Caco-2 (cell line): ENCODE results near the gene MYO7A. TPM values are rescaled to one million over a fixed set of nuclear protein-coding genes. Genes with fewer than 3 reads are reported as not detected.

Experiments
- BruUV-seq: library from RNA; stranded (reverse); fragments of 400-500 nt; replicated peaks from 2 replicates; lab custom pipeline; 2021; lab: Mats Ljungman, UMichigan
- CTCF ChIA-PET: fragments of 300-600 bp; sonication (Branson Sonifier 250); formaldehyde crosslinking; loops from one replicate; lab custom pipeline; 2022; ENCODE audit warnings: antibody characterized with exemption; lab: Charles Lee
- POLR2A ChIA-PET: fragments of 300-600 bp; sonication (Branson Sonifier 250); formaldehyde crosslinking; loops from one replicate; lab custom pipeline; 2022; ENCODE audit warnings: antibody characterized with exemption; lab: Charles Lee
- DNase-seq, 2 experiments: peaks; one replicate each; pipeline versions ENCODE4 v3.0.0 to v3.0.0-alpha.2; 2020 to 2022
- H3K27me3 ChIP-seq: replicated peaks from 2 replicates; pipeline ENCODE4 v1.6.0; 2011; ENCODE audit warnings: low read length; ENCODE audit not compliant: control insufficient read depth, insufficient read depth
- H3K36me3 ChIP-seq: 2 replicates; pipeline ENCODE4 v1.5.1; 2011; ENCODE audit warnings: low read length; ENCODE audit not compliant: control insufficient read depth, insufficient read depth
- H3K4me1 ChIP-seq: fragments of 250-450 bp; sonication (Bioruptor Pico); 2 replicates; pipeline ENCODE4 v1.5.1; 2020; ENCODE audit warnings: mild to moderate bottlenecking
- H3K4me3 ChIP-seq: 2 replicates; pipeline ENCODE4 v1.5.1; 2011; ENCODE audit warnings: low read depth, mild to moderate bottlenecking, control low read depth, low read length
- H3K9me3 ChIP-seq: fragments of 250-450 bp; sonication (Bioruptor Pico); 2 replicates; pipeline ENCODE4 v1.5.1; 2020; ENCODE audit warnings: mild to moderate bottlenecking, moderate library complexity
- H3K27ac Mint-ChIP-seq: one replicate; pipeline ENCODE4 v1.8.0; 2022; ENCODE audit warnings: mixed read lengths; ENCODE audit not compliant: unreplicated experiment
- H3K27me3 Mint-ChIP-seq: one replicate; pipeline ENCODE4 v1.8.0; 2022; ENCODE audit warnings: mixed read lengths; ENCODE audit not compliant: insufficient read depth, unreplicated experiment
- H3K36me3 Mint-ChIP-seq: one replicate; pipeline ENCODE4 v1.8.0; 2022; ENCODE audit warnings: mild to moderate bottlenecking, mixed read lengths; ENCODE audit not compliant: insufficient read depth, unreplicated experiment
- H3K4me1 Mint-ChIP-seq: one replicate; pipeline ENCODE4 v1.8.0; 2022; ENCODE audit warnings: low read depth, mixed read lengths; ENCODE audit not compliant: unreplicated experiment
- H3K4me3 Mint-ChIP-seq: one replicate; pipeline ENCODE4 v1.8.0; 2022; ENCODE audit warnings: mild to moderate bottlenecking, moderate library complexity, mixed read lengths; ENCODE audit not compliant: unreplicated experiment
- H3K9me3 Mint-ChIP-seq: one replicate; pipeline ENCODE4 v1.8.0; 2022; ENCODE audit warnings: mixed read lengths; ENCODE audit not compliant: unreplicated experiment
- intact Hi-C: fragments of 100-400 bp; cut with micrococcal nuclease; formaldehyde crosslinking; loops from one replicate; pipeline ENCODE4 v1.10.0; 2022; ENCODE audit not compliant: unreplicated experiment
- total RNA-seq: library from RNA; stranded (reverse); gene quantifications from 2 replicates; pipeline ENCODE4 v1.2.3, GENCODE V29; 2022
- TF ChIP-seq, protein P1 (sequence below), 2 experiments: fragments of 200-600 bp in 1 of 2; IDR thresholded peaks; 1 replicate in 1 of 2; 2 replicates in 1 of 2; pipeline versions ENCODE4 v1.5.1 to v1.8.0; 2011 to 2022; ENCODE audit warnings: antibody characterized with exemption in 1 of 2, control low read depth in 1 of 2, inconsistent platforms in 1 of 2, low read depth in 1 of 2, low read length in 1 of 2, mild to moderate bottlenecking in 1 of 2, moderate library complexity in 1 of 2; ENCODE audit not compliant: insufficient read depth in 1 of 2, severe bottlenecking in 1 of 2, unreplicated experiment in 1 of 2

The MYO7A gene
- total RNA-seq, 1 experiment from 2014 or later, result 8.9 TPM

DNA sequence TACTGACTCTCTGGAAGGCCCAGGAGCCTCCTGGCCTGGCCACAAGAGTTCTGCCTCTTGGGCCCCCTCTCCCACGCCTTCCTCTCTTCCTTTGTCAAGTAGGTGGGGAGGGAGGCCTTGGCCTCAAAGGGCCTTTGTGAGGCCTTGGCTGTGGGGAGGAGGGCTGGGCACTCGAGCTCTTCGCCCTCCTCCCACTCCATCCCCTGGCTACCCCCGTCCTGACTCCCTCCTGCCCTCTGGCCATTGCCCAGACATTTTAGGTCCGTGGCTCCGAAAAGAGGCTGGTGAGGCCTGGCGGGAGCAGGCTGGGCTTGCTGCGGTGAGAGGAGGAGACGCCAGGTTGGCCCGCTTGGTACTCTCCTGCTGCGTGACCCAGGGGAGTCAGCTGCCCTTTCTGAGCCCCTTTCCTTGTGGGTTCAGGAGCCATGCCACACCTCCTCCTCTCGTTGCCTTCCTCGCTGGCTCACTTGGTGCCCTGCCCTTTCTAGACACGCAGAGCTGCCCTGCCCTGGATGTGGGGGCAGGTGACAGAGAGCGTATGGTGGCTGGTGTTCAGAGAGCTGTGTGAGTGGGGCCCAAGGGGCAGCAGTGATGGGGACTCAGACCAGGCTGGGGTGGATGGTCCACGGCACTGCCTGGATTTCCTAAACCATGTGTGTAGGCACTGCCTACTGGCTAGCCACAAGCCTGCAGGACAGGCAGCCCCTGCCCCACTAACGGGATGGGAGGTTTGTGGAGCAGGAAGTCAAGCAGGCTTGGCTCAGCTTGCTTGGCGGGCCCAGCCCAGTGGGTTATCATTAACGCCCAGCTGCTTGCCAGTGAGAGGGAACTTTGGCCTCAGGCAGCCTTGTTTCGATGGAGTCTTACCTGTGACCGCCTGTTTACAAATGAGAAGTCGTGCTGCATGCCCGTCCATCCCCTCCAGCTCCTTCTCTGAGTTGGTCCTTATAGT lies 41.2 kb upstream of the MYO7A start:
- Mint-ChIP-seq H3K27me3 (no peaks in the 10 kb centered on the region), H3K9me3 (no peaks in the 10 kb centered on the region), H3K4me3 (no peak overlapping the region), H3K36me3 (no peaks in the 10 kb centered on the region), H3K27ac (no peak overlapping the region), H3K4me1 (peaks cover 21% of the 10 kb centered on the region)
- TF ChIP-seq, protein P1, sequence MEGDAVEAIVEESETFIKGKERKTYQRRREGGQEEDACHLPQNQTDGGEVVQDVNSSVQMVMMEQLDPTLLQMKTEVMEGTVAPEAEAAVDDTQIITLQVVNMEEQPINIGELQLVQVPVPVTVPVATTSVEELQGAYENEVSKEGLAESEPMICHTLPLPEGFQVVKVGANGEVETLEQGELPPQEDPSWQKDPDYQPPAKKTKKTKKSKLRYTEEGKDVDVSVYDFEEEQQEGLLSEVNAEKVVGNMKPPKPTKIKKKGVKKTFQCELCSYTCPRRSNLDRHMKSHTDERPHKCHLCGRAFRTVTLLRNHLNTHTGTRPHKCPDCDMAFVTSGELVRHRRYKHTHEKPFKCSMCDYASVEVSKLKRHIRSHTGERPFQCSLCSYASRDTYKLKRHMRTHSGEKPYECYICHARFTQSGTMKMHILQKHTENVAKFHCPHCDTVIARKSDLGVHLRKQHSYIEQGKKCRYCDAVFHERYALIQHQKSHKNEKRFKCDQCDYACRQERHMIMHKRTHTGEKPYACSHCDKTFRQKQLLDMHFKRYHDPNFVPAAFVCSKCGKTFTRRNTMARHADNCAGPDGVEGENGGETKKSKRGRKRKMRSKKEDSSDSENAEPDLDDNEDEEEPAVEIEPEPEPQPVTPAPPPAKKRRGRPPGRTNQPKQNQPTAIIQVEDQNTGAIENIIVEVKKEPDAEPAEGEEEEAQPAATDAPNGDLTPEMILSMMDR (IDR thresholded peaks at IDR 0.05; ENCODE audit: insufficient read depth in 1 of 2, low read depth in 1 of 2, low read length in 1 of 2, severe bottlenecking in 1 of 2, unreplicated experiment in 1 of 2), result no peak
- Histone ChIP-seq H3K27me3 (no peaks in the 10 kb centered on the region), H3K4me1 (peaks cover 21% of the 10 kb centered on the region), H3K4me3 (no peak overlapping the region), H3K36me3 (no peaks in the 10 kb centered on the region), H3K9me3 (no peaks in the 10 kb centered on the region)
- intact Hi-C loops, result loop anchor here (1.0 kb wide), 1 partner anchor 39 kb away; no protein-coding TSS in a partner anchor
- no TSS peak for BruUV-seq
- ChIA-PET POLR2A (interaction anchor here (1.3 kb wide), 1 partner anchor 39 kb away, joined by 10 read pairs; no protein-coding TSS in a partner anchor), CTCF (interaction anchor here (0.7 to 1.2 kb wide), 4 partner anchors 9 to 353 kb away, joined by 3 to 5 read pairs (median 3); no protein-coding TSS in a partner anchor)
- peak in 1 of 2 experiments; percentile 57 for DNase-seq

DNA sequence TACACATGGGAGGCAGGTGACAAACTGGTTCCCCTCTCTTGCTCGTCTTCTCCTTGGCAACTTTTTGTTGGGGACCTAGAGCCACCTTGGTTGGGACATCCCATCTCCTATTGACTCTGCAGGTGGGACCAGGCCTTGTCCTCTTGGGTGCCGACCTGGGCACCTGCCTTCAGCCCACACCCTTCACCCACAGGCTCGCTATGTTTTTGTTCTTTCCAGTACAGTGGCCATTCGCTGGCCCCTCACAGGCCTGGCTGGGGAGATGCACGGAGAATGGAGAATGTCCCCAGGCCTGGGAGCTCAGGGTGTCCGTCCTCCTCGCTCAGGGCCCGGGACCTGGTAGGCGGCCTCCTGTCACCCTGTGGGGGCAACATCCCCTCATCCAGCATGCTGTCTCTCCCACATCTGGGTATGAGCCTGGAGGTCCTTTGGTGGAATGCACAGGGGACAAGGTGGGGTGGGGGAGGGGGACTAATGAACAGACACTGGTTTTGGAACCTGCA lies 40.3 kb upstream of the MYO7A start:
- BruUV-seq, result no TSS peak
- Mint-ChIP-seq H3K27ac (no peak overlapping the region), H3K9me3 (no peaks in the 10 kb centered on the region), H3K4me3 (no peak overlapping the region), H3K36me3 (no peaks in the 10 kb centered on the region), H3K27me3 (no peaks in the 10 kb centered on the region), H3K4me1 (peaks cover 21% of the 10 kb centered on the region)
- Histone ChIP-seq H3K4me1 (peaks cover 21% of the 10 kb centered on the region), H3K36me3 (no peaks in the 10 kb centered on the region), H3K4me3 (no peak overlapping the region), H3K9me3 (no peaks in the 10 kb centered on the region), H3K27me3 (no peaks in the 10 kb centered on the region)
- TF ChIP-seq, protein P1 (IDR thresholded peaks at IDR 0.05; ENCODE audit: insufficient read depth in 1 of 2, low read depth in 1 of 2, low read length in 1 of 2, severe bottlenecking in 1 of 2, unreplicated experiment in 1 of 2), result no peak
- DNase-seq, result no peak
- POLR2A ChIA-PET, result no interaction called here
- CTCF ChIA-PET, result interaction anchor here (1.2 kb wide), 1 partner anchor 40 kb away, joined by 5 read pairs; no protein-coding TSS in a partner anchor
- intact Hi-C loops, result loop anchor here (1.0 kb wide), 1 partner anchor 40 kb away; no protein-coding TSS in a partner anchor
